ENCODE data around the gene GREB1.
"Not testable (repeated sequence)": the region's sequence is repeated elsewhere in the genome, so short reads cannot be mapped to it uniquely, and the experiment has no call there.

GREB1 gene

GRCh38 chr2:11660396-11660795, 126.6 kb downstream of the GREB1 start:
- not testable (repeated sequence) for H3K27me3 ChIP-seq (ENCODE audit: control insufficient read depth, insufficient read depth, low read length); H3K9me3 ChIP-seq (ENCODE audit: control insufficient read depth, insufficient read depth, low read depth, low read length); H3K4me3 ChIP-seq (ENCODE audit: low read depth, low read length); H3K4me1 ChIP-seq (ENCODE audit: control insufficient read depth, insufficient read depth, low read length); H3K9ac ChIP-seq (ENCODE audit: low read length); H3K36me3 ChIP-seq (ENCODE audit: control insufficient read depth, insufficient read depth, low read length); H3K27ac ChIP-seq (ENCODE audit: low read depth, low read length)

GRCh38 chr2:11661891-11662435, 128.1 kb downstream of the GREB1 start:
- H3K9ac ChIP-seq (ENCODE audit: low read length), result no peak overlapping the region
- no peaks in the 10 kb centered on the region; the same call in 1 of the 2 replicates for H3K27me3 ChIP-seq (ENCODE audit: control insufficient read depth, insufficient read depth, low read length)
- H3K4me3 ChIP-seq (ENCODE audit: low read depth, low read length), result no peak overlapping the region
- H3K27ac ChIP-seq (ENCODE audit: low read depth, low read length), result no peak overlapping the region
- H3K36me3 ChIP-seq (ENCODE audit: control insufficient read depth, insufficient read depth, low read length), result no peaks in the 10 kb centered on the region
- H3K4me1 ChIP-seq (ENCODE audit: control insufficient read depth, insufficient read depth, low read length), result no peaks in the 10 kb centered on the region
- H3K9me3 ChIP-seq (ENCODE audit: control insufficient read depth, insufficient read depth, low read depth, low read length), result peaks cover 9% of the 10 kb centered on the region; the same call in 1 of the 2 replicates

GRCh38 chr2:11662882-11663281, 129.0 kb downstream of the GREB1 start:
- Histone ChIP-seq H3K9me3 (ENCODE audit: control insufficient read depth, insufficient read depth, low read depth, low read length) (peaks cover 9% of the 10 kb centered on the region; the same call in 1 of the 2 replicates), H3K4me1 (ENCODE audit: control insufficient read depth, insufficient read depth, low read length) (no peaks in the 10 kb centered on the region), H3K9ac (ENCODE audit: low read length) (no peak overlapping the region), H3K4me3 (ENCODE audit: low read depth, low read length) (no peak overlapping the region), H3K36me3 (ENCODE audit: control insufficient read depth, insufficient read depth, low read length) (no peaks in the 10 kb centered on the region), H3K27me3 (ENCODE audit: control insufficient read depth, insufficient read depth, low read length) (peaks cover 8% of the 10 kb centered on the region), H3K27ac (ENCODE audit: low read depth, low read length) (no peak overlapping the region)

DNA sequence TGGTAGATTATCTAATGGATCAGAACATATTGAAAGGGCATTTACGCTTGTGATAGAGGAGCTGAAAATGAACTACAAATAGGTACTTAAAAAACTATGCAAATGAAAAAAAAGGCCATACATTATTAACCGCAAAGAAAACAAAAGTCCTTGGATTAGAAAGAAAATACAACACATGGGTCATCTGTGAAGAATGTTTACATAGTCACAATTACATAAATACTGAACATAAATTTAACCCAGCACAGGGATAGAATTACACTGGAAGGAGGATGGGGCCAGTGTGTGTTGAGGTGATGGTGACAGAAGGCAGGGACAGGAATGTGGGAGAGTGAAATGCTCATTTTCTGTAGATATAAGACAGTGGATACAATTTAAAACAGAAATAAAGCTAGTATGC, 129.6 kb downstream of the GREB1 start:
- Histone ChIP-seq H3K4me1 (ENCODE audit: control insufficient read depth, insufficient read depth, low read length) (no peaks in the 10 kb centered on the region), H3K27me3 (ENCODE audit: control insufficient read depth, insufficient read depth, low read length) (peaks cover 13% of the 10 kb centered on the region), H3K4me3 (ENCODE audit: low read depth, low read length) (no peak overlapping the region), H3K27ac (ENCODE audit: low read depth, low read length) (no peak overlapping the region), H3K9ac (ENCODE audit: low read length) (no peak overlapping the region), H3K36me3 (ENCODE audit: control insufficient read depth, insufficient read depth, low read length) (no peaks in the 10 kb centered on the region), H3K9me3 (ENCODE audit: control insufficient read depth, insufficient read depth, low read depth, low read length) (peaks cover 9% of the 10 kb centered on the region; the same call in 1 of the 2 replicates)

DNA sequence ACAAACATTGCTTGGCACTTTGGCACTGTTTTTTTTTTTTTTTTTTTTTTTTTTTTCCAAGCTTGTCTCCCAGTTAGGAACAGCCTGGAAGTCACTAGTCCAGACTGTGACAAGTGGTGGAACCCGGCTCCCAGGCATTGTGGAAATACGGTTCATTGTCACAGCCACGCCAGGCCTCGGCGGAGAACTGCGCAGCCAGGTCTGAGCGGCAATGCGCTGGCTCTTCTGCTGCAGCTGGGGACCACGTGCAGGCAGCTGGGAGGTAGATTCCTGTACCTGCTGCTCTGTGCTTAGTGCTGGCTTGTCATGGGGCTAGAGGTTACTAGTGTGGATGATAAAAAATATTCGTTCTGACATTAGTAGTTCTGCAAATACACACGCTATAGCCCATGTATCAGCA, 131.2 kb downstream of the GREB1 start:
- Histone ChIP-seq H3K4me1 (ENCODE audit: control insufficient read depth, insufficient read depth, low read length) (peaks cover under 1% of the 10 kb centered on the region; the same call in 1 of the 2 replicates), H3K4me3 (ENCODE audit: low read depth, low read length) (no peak overlapping the region), H3K9me3 (ENCODE audit: control insufficient read depth, insufficient read depth, low read depth, low read length) (peaks cover 7% of the 10 kb centered on the region; the same call in 1 of the 2 replicates), H3K27ac (ENCODE audit: low read depth, low read length) (no peak overlapping the region), H3K36me3 (ENCODE audit: control insufficient read depth, insufficient read depth, low read length) (no peaks in the 10 kb centered on the region), H3K27me3 (ENCODE audit: control insufficient read depth, insufficient read depth, low read length) (peaks cover 28% of the 10 kb centered on the region), H3K9ac (ENCODE audit: low read length) (no peak overlapping the region)

- Histone ChIP-seq H3K9me3 (ENCODE audit: control insufficient read depth, insufficient read depth, low read depth, low read length) (peaks cover 7% of the 10 kb centered on the region; the same call in 1 of the 2 replicates), H3K27me3 (ENCODE audit: control insufficient read depth, insufficient read depth, low read length) (peaks cover 35% of the 10 kb centered on the region), H3K4me3 (ENCODE audit: low read depth, low read length) (no peak overlapping the region), H3K36me3 (ENCODE audit: control insufficient read depth, insufficient read depth, low read length) (no peaks in the 10 kb centered on the region), H3K27ac (ENCODE audit: low read depth, low read length) (no peak overlapping the region), H3K4me1 (ENCODE audit: control insufficient read depth, insufficient read depth, low read length) (peaks cover 5% of the 10 kb centered on the region), H3K9ac (ENCODE audit: low read length) (no peak overlapping the region)
Measured at GRCh38 chr2:11665510-11666362, 131.9 kb downstream of the GREB1 start.

DNA sequence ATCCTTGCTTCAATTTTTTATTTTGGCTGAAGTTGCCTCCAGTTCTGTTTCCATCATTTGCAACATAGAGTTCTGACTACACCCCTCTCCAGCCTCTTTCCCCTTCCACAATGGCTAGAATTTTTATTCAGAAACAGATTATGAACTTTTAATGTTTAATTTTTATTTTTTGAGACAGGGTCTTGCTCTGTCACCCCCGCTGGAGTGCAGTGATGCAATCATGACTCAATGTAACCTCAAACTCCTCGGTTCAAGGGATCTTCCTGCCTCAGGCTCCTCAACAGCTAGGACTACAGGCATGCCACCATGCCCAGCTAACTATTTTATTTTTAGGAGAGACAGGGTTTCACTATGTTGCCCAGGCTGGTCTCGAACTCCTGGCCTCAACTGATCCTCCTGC, 133.3 kb downstream of the GREB1 start:
- Histone ChIP-seq H3K36me3 (ENCODE audit: control insufficient read depth, insufficient read depth, low read length) (no peaks in the 10 kb centered on the region), H3K4me1 (ENCODE audit: control insufficient read depth, insufficient read depth, low read length) (peaks cover 5% of the 10 kb centered on the region), H3K4me3 (ENCODE audit: low read depth, low read length) (no peak overlapping the region), H3K9me3 (ENCODE audit: control insufficient read depth, insufficient read depth, low read depth, low read length) (peaks cover 7% of the 10 kb centered on the region; the same call in 1 of the 2 replicates), H3K27me3 (ENCODE audit: control insufficient read depth, insufficient read depth, low read length) (peaks cover 42% of the 10 kb centered on the region), H3K9ac (ENCODE audit: low read length) (no peak overlapping the region), H3K27ac (ENCODE audit: low read depth, low read length) (no peak overlapping the region)

DNA sequence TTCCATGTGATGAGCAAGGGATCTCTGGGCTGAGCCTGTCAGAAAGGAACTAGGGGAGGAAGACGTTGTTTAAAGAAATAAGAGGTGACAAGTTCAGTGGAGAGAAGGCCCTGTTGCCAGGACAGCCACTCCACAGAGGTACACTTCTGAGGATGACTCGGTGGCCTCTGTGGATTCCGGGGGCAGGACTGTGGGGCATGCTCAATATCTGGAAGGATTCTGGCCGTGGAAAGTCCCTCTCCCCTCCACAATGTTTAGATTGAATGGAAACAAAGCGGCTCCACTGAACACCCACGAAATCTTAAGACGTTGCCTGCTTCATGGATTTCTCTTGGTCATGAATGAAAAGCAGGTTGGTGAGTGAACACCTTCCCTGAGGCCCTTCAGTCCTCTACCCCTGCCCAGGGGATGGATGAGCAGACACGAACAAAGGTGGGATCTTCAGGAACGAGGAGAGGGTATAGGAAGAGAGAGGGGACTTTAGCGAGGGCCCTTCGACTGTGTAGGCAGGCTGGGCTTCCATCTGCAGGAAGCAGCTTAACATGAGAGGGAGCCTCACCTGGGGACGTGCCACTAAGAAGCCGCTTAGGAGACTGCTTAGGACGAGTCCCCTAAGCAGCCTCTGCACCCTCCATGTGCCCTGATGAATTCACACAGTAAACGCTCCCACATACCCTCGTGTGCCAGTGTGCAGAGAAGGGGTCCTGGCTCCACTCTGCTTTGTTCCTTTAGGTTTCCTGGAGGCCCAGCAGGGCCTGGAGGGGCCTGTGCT, 134.2 kb downstream of the GREB1 start:
- no peaks in the 10 kb centered on the region for H3K36me3 ChIP-seq (ENCODE audit: control insufficient read depth, insufficient read depth, low read length)
- H3K4me3 ChIP-seq (ENCODE audit: low read depth, low read length), result no peak overlapping the region
- peaks cover 42% of the 10 kb centered on the region for H3K27me3 ChIP-seq (ENCODE audit: control insufficient read depth, insufficient read depth, low read length)
- peaks cover 2% of the 10 kb centered on the region; the same call in 1 of the 2 replicates for H3K9me3 ChIP-seq (ENCODE audit: control insufficient read depth, insufficient read depth, low read depth, low read length)
- H3K4me1 ChIP-seq (ENCODE audit: control insufficient read depth, insufficient read depth, low read length), result peaks cover 5% of the 10 kb centered on the region
- no peak overlapping the region for H3K27ac ChIP-seq (ENCODE audit: low read depth, low read length)
- H3K9ac ChIP-seq (ENCODE audit: low read length), result no peak overlapping the region

- no peaks in the 10 kb centered on the region for H3K36me3 ChIP-seq (ENCODE audit: control insufficient read depth, insufficient read depth, low read length)
- H3K4me3 ChIP-seq (ENCODE audit: low read depth, low read length), result peak within 1 kb of the TSS; percentile 38
- no peak within 1 kb of the TSS for H3K27ac ChIP-seq (ENCODE audit: low read depth, low read length)
- H3K4me1 ChIP-seq (ENCODE audit: control insufficient read depth, insufficient read depth, low read length), result peaks cover 5% of the 10 kb centered on the region
- H3K9ac ChIP-seq (ENCODE audit: low read length), result no peak within 1 kb of the TSS
- no peaks in the 10 kb centered on the region for H3K9me3 ChIP-seq (ENCODE audit: control insufficient read depth, insufficient read depth, low read depth, low read length)
- H3K27me3 ChIP-seq (ENCODE audit: control insufficient read depth, insufficient read depth, low read length), result peaks cover 42% of the 10 kb centered on the region
Measured at GRCh38 chr2:11669454-11670291, 135.8 kb downstream of the GREB1 start, which contains the start of gene NTSR2. Gene NTSR2 (minus strand): TSS chr2:11670195. CDS start chr2:11670129, 66 bp downstream.

GRCh38 chr2:11672407-11672806, 138.6 kb downstream of the GREB1 start:
- Histone ChIP-seq H3K27ac (ENCODE audit: low read depth, low read length) (no peak overlapping the region), H3K4me3 (ENCODE audit: low read depth, low read length) (no peak overlapping the region), H3K9me3 (ENCODE audit: control insufficient read depth, insufficient read depth, low read depth, low read length) (no peaks in the 10 kb centered on the region), H3K4me1 (ENCODE audit: control insufficient read depth, insufficient read depth, low read length) (peaks cover 12% of the 10 kb centered on the region), H3K36me3 (ENCODE audit: control insufficient read depth, insufficient read depth, low read length) (no peaks in the 10 kb centered on the region), H3K9ac (ENCODE audit: low read length) (no peak overlapping the region), H3K27me3 (ENCODE audit: control insufficient read depth, insufficient read depth, low read length) (peaks cover 45% of the 10 kb centered on the region)

All from HUES6 (cell line).